GM18870 (cell line): ENCODE measurements around the gene LPIN2.

ENCODE experiments used
- ATAC-seq: cut with Tn5 transposase; IDR thresholded peaks from one replicate; pipeline ENCODE4 v1.9.1; 2021; ENCODE audit warnings: moderate library complexity; ENCODE audit not compliant: unreplicated experiment

Gene LPIN2

GRCh38 chr18:2964361-2965010, 48.5 kb downstream of the LPIN2 start:
- ATAC-seq: no peak
